ENCODE results near the gene PZP. TPM values are rescaled to one million over a fixed set of nuclear protein-coding genes. Genes with fewer than 3 reads are reported as not detected.
"Not testable (repeated sequence)": the region's sequence is repeated elsewhere in the genome, so short reads cannot be mapped to it uniquely, and the experiment has no call there.

Gene PZP
- total and polyA plus RNA-seq, 3 experiments from 2014 or later, result 0.28 TPM; not detected in 2

DNA sequence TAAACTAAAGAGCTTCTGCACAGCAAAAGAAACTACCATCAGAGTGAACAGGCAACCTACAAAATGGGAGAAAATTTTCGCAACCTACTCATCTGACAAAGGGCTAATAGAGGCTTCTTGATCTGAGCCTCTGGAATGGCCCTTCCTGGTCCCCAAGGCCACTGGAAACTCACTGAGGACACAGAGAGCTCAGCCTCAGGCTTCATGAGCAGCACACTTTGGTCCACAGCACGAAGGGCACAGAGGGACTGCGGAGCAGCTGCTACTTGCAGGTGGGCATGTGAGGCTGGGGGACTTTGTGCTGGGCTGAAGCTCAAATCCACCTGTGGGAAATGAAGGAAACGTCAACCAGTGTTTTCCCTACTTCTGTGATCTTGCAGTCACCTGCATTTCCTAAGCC is 27.4 kb downstream of the PZP start:
- Histone ChIP-seq H3K36me3 (ENCODE audit: insufficient read depth, low read length) (no peaks in the 10 kb centered on the region), H3K27me3 (ENCODE audit: insufficient read depth, low read length, poor library complexity, severe bottlenecking) (no peaks in the 10 kb centered on the region), H3K4me1 (ENCODE audit: insufficient read depth, low read length) (no peaks in the 10 kb centered on the region), H3K27ac (ENCODE audit: low read depth, low read length) (no peak overlapping the region), H3K9me3 (ENCODE audit: low read length) (no peaks in the 10 kb centered on the region), H3K4me3 (ENCODE audit: low read length) (no peak overlapping the region)
- ChIA-PET CTCF (no interaction called here), POLR2A (no interaction called here)
- H3K9me3 Mint-ChIP-seq, result peaks cover 5 to 66% (median 13%) of the 10 kb centered on the region in 5 donors
- DNase-seq, result no peak
- H3K4me1 Mint-ChIP-seq, result no peaks in the 10 kb centered on the region
- peaks cover 10 to 76% (median 18%) of the 10 kb centered on the region in 3 donors for H3K36me3 Mint-ChIP-seq
- no peak overlapping the region for H3K27ac Mint-ChIP-seq
- H3K4me3 Mint-ChIP-seq, result no peak overlapping the region
- no peaks in the 10 kb centered on the region for H3K27me3 Mint-ChIP-seq

GRCh38 chr12:9179781-9180180 is 28.4 kb downstream of the PZP start:
- Mint-ChIP-seq H3K4me3 (no peak overlapping the region), H3K27me3 (no peaks in the 10 kb centered on the region), H3K27ac (no peak overlapping the region), H3K36me3 (peaks cover 8 to 76% (median 18%) of the 10 kb centered on the region in 3 donors), H3K4me1 (no peaks in the 10 kb centered on the region), H3K9me3 (peaks cover 2 to 65% (median 16%) of the 10 kb centered on the region in 5 donors)
- CTCF ChIA-PET, result no interaction called here
- Histone ChIP-seq H3K36me3 (ENCODE audit: insufficient read depth, low read length) (no peaks in the 10 kb centered on the region), H3K4me1 (ENCODE audit: insufficient read depth, low read length) (no peaks in the 10 kb centered on the region), H3K27ac (ENCODE audit: low read depth, low read length) (no peak overlapping the region), H3K9me3 (ENCODE audit: low read length) (no peaks in the 10 kb centered on the region), H3K27me3 (ENCODE audit: insufficient read depth, low read length, poor library complexity, severe bottlenecking) (no peaks in the 10 kb centered on the region), H3K4me3 (ENCODE audit: low read length) (no peak overlapping the region)
- DNase-seq, result no peak
- POLR2A ChIA-PET, result no interaction called here

DNA sequence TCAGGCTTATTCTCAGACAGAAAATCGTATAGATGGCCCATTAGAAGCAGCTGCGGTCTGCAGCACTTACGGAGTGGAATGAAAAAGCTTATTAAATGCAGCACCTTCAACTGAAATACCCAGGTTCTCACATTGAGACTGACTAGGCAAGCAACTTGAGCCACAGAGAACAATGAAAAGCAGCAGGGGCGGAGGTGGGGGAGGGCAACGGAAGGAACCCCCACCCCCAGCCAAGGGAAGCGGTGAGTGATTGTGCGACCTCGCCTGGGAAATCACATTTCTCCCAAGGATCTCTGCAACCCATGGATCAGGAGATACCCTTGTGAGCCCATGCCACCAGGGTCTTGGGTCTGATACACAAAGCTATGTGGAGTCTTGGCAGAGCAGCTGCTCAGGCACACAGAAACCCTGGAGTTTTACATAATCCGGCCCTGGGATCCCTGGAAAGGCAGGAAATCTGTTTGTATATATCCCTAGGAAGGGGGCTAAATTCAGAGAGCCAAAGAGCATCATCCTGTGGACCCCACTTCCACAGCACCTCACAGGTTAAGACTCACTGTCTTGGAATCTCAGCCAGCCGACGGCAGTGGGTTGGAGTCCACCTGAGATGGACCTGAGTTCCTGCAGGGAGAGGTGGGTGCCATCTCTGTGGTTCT is 38.1 kb downstream of the PZP start:
- peaks cover 0 to 7% (median 2%) of the 10 kb centered on the region in 3 donors for H3K4me1 Mint-ChIP-seq
- H3K36me3 ChIP-seq (ENCODE audit: insufficient read depth, low read length), result no peaks in the 10 kb centered on the region
- ChIA-PET POLR2A (no interaction called here), CTCF (no interaction called here)
- no peaks in the 10 kb centered on the region for H3K4me1 ChIP-seq (ENCODE audit: insufficient read depth, low read length)
- peaks cover 16 to 87% (median 26%) of the 10 kb centered on the region in 3 donors for H3K36me3 Mint-ChIP-seq
- no peaks in the 10 kb centered on the region for H3K27me3 Mint-ChIP-seq
- no peak overlapping the region for H3K27ac Mint-ChIP-seq
- no peak overlapping the region for H3K4me3 ChIP-seq (ENCODE audit: low read length)
- H3K4me3 Mint-ChIP-seq, result no peak overlapping the region
- H3K9me3 Mint-ChIP-seq, result peaks cover 2 to 50% (median 17%) of the 10 kb centered on the region in 5 donors
- H3K9me3 ChIP-seq (ENCODE audit: low read length), result no peaks in the 10 kb centered on the region
- no peak for DNase-seq
- no peak overlapping the region for H3K27ac ChIP-seq (ENCODE audit: low read depth, low read length)
- H3K27me3 ChIP-seq (ENCODE audit: insufficient read depth, low read length, poor library complexity, severe bottlenecking), result no peaks in the 10 kb centered on the region

- H3K9me3 Mint-ChIP-seq, result peaks cover 0 to 22% (median 0%) of the 10 kb centered on the region in 5 donors
- H3K4me1 Mint-ChIP-seq; H3K4me1 ChIP-seq (ENCODE audit: insufficient read depth, low read length); H3K27ac ChIP-seq (ENCODE audit: low read depth, low read length); DNase-seq; H3K27me3 Mint-ChIP-seq; H3K36me3 ChIP-seq (ENCODE audit: insufficient read depth, low read length); H3K4me3 Mint-ChIP-seq; H3K4me3 ChIP-seq (ENCODE audit: low read length); H3K27me3 ChIP-seq (ENCODE audit: insufficient read depth, low read length, poor library complexity, severe bottlenecking); POLR2A ChIA-PET; H3K9me3 ChIP-seq (ENCODE audit: low read length); CTCF ChIA-PET: not testable (repeated sequence)
- H3K36me3 Mint-ChIP-seq, result peaks cover 24 to 78% (median 45%) of the 10 kb centered on the region in 3 donors
- H3K27ac Mint-ChIP-seq, result peak overlapping the region in 1 of 8 donors; percentile 31
Observed at GRCh38 chr12:9167345-9167744, 40.9 kb downstream of the PZP start.

GRCh38 chr12:9163392-9163791 is 44.8 kb downstream of the PZP start:
- Histone ChIP-seq H3K4me3 (ENCODE audit: low read length) (no peak overlapping the region), H3K4me1 (ENCODE audit: insufficient read depth, low read length) (no peaks in the 10 kb centered on the region), H3K27ac (ENCODE audit: low read depth, low read length) (no peak overlapping the region), H3K36me3 (ENCODE audit: insufficient read depth, low read length) (no peaks in the 10 kb centered on the region), H3K27me3 (ENCODE audit: insufficient read depth, low read length, poor library complexity, severe bottlenecking) (no peaks in the 10 kb centered on the region), H3K9me3 (ENCODE audit: low read length) (no peaks in the 10 kb centered on the region)
- peaks cover 33 to 58% (median 40%) of the 10 kb centered on the region in 3 donors for H3K36me3 Mint-ChIP-seq
- CTCF ChIA-PET, result no interaction called here
- peaks cover 0 to 16% (median 4%) of the 10 kb centered on the region in 3 donors for H3K4me1 Mint-ChIP-seq
- no peak for DNase-seq
- POLR2A ChIA-PET, result interaction anchor here (0.5 kb wide), 1 partner anchor 216 kb away, joined by 3 read pairs; no protein-coding TSS in a partner anchor
- H3K27me3 Mint-ChIP-seq, result peaks cover 0 to 2% of the 10 kb centered on the region in 2 donors
- no peaks in the 10 kb centered on the region for H3K9me3 Mint-ChIP-seq
- no peak overlapping the region for H3K27ac Mint-ChIP-seq
- H3K4me3 Mint-ChIP-seq, result no peak overlapping the region

DNA sequence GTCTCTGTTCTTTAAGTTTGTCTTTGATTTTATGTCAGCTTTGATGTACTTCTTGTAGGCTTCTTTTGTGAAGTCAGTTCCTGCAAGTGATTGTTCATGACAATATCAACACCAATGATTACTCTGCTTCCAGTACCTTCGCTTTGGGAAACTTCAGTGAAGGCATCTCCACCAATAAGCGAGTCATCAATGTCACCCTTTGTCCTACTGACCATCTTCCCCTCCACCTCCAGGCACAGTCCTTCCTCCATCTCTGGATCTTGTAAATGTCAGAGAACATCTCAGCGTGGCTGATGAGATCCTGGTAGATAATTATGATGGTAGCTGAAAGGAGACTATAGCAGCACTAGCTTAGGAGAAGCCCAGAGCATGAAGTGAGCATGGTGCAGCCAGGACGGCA is 52.1 kb downstream of the PZP start:
- no peak overlapping the region for H3K27ac ChIP-seq (ENCODE audit: low read depth, low read length)
- peak overlapping the region in 4 of 8 donors; percentile 57 to 76 (median 68) for H3K27ac Mint-ChIP-seq
- H3K9me3 ChIP-seq (ENCODE audit: low read length), result no peaks in the 10 kb centered on the region
- ChIA-PET POLR2A (no interaction called here), CTCF (no interaction called here)
- no peak overlapping the region for H3K4me3 ChIP-seq (ENCODE audit: low read length)
- H3K4me1 ChIP-seq (ENCODE audit: insufficient read depth, low read length), result no peaks in the 10 kb centered on the region
- no peaks in the 10 kb centered on the region for H3K27me3 ChIP-seq (ENCODE audit: insufficient read depth, low read length, poor library complexity, severe bottlenecking)
- H3K36me3 Mint-ChIP-seq, result peaks cover 29 to 59% (median 31%) of the 10 kb centered on the region in 3 donors
- DNase-seq, result no peak
- peaks cover 12 to 44% (median 20%) of the 10 kb centered on the region in 3 donors for H3K4me1 Mint-ChIP-seq
- H3K27me3 Mint-ChIP-seq, result no peaks in the 10 kb centered on the region
- no peak overlapping the region for H3K4me3 Mint-ChIP-seq
- H3K9me3 Mint-ChIP-seq, result no peaks in the 10 kb centered on the region
- no peaks in the 10 kb centered on the region for H3K36me3 ChIP-seq (ENCODE audit: insufficient read depth, low read length)

- H3K27ac Mint-ChIP-seq, result peak overlapping the region in 3 of 8 donors; percentile 11 to 36 (median 12)
- DNase-seq, result no peak
- CTCF ChIA-PET, result no interaction called here
- no peak overlapping the region for H3K4me3 Mint-ChIP-seq
- H3K4me3 ChIP-seq (ENCODE audit: low read length), result no peak overlapping the region
- H3K36me3 Mint-ChIP-seq, result peaks cover 31 to 57% (median 44%) of the 10 kb centered on the region in 3 donors
- H3K27ac ChIP-seq (ENCODE audit: low read depth, low read length), result no peak overlapping the region
- POLR2A ChIA-PET, result no interaction called here
- no peaks in the 10 kb centered on the region for H3K4me1 ChIP-seq (ENCODE audit: insufficient read depth, low read length)
- peaks cover 20 to 52% (median 34%) of the 10 kb centered on the region in 3 donors for H3K4me1 Mint-ChIP-seq
- H3K27me3 Mint-ChIP-seq, result peaks cover 0 to 1% of the 10 kb centered on the region in 2 donors
- H3K9me3 Mint-ChIP-seq, result peaks cover 13 to 20% (median 19%) of the 10 kb centered on the region in 5 donors
- no peaks in the 10 kb centered on the region for H3K36me3 ChIP-seq (ENCODE audit: insufficient read depth, low read length)
- no peaks in the 10 kb centered on the region for H3K27me3 ChIP-seq (ENCODE audit: insufficient read depth, low read length, poor library complexity, severe bottlenecking)
- H3K9me3 ChIP-seq (ENCODE audit: low read length), result no peaks in the 10 kb centered on the region
Observed at GRCh38 chr12:9149372-9149771, 58.8 kb downstream of the PZP start.

GRCh38 chr12:9148926-9149325 is 59.3 kb downstream of the PZP start:
- H3K4me3 Mint-ChIP-seq, result no peak overlapping the region
- no peaks in the 10 kb centered on the region for H3K36me3 ChIP-seq (ENCODE audit: insufficient read depth, low read length)
- H3K9me3 Mint-ChIP-seq, result peaks cover 18 to 25% (median 21%) of the 10 kb centered on the region in 5 donors

More at GRCh38 chr12:9148926-9149325, 59.3 kb downstream of the PZP start:
- ChIA-PET POLR2A (no interaction called here), CTCF (no interaction called here)
- Mint-ChIP-seq H3K27ac (peak overlapping the region in 2 of 8 donors; percentile 3 to 48), H3K27me3 (peaks cover 0 to 1% of the 10 kb centered on the region in 2 donors), H3K36me3 (peaks cover 30 to 53% (median 47%) of the 10 kb centered on the region in 3 donors), H3K4me1 (peaks cover 20 to 53% (median 35%) of the 10 kb centered on the region in 3 donors)
- H3K4me1 ChIP-seq (ENCODE audit: insufficient read depth, low read length), result no peaks in the 10 kb centered on the region
- H3K4me3 ChIP-seq (ENCODE audit: low read length), result no peak overlapping the region
- no peak overlapping the region for H3K27ac ChIP-seq (ENCODE audit: low read depth, low read length)
- H3K27me3 ChIP-seq (ENCODE audit: insufficient read depth, low read length, poor library complexity, severe bottlenecking), result no peaks in the 10 kb centered on the region
- no peaks in the 10 kb centered on the region for H3K9me3 ChIP-seq (ENCODE audit: low read length)
- DNase-seq, result no peak

Data from CD8-positive, alpha-beta memory T cell (primary cell).